Skin of body (tissue), 1 donor: ENCODE measurements around the gene OR4D6. TPM values are rescaled to one million over a fixed set of nuclear protein-coding genes. Genes with fewer than 3 reads are reported as not detected.

Source experiments
- total RNA-seq: library from RNA; depleted of rRNA; stranded (reverse); fragments of >200 nt; gene quantifications from one replicate; pipeline ENCODE4 v1.2.3, GENCODE V29; 2014

Gene OR4D6
- total RNA-seq, 1 donor from 2014 or later = not detected

Other genes with a start within 250 kb of the OR4D6 start
- gene MPEG1, start 244.0 kb upstream of the OR4D6 start, total RNA-seq = 19.8 TPM
- under 0.01 TPM for gene OR5AN1, start 98.1 kb upstream of the OR4D6 start, total RNA-seq
- not detected for gene OR5A2, start 30.5 kb upstream of the OR4D6 start, total RNA-seq
- gene OR5A1, start 20.5 kb upstream of the OR4D6 start, total RNA-seq = not detected
- not detected for gene OR4D10, start 16.4 kb downstream of the OR4D6 start, total RNA-seq
- gene OR4D11, start 46.6 kb downstream of the OR4D6 start, total RNA-seq = not detected
- gene OR4D9, start 54.6 kb downstream of the OR4D6 start, total RNA-seq = not detected
- gene OSBP, start 158.8 kb downstream of the OR4D6 start, total RNA-seq = 35.8 TPM
- gene PATL1, start 212.1 kb downstream of the OR4D6 start, total RNA-seq = 9.5 TPM